GM23338 (cell line): ENCODE results near the gene ABR.

Source experiments
- EZH2 ChIP-seq: fragments of 200-600 bp; sonication (generic); IDR thresholded peaks from one replicate; pipeline ENCODE4 v1.8.0; 2017; ENCODE audit warnings: antibody characterized with exemption, mild to moderate bottlenecking, low read depth; ENCODE audit not compliant: unreplicated experiment
- POLR2AphosphoS5 ChIP-seq: IDR thresholded peaks from 2 replicates; pipeline ENCODE4 v1.6.1; 2016; ENCODE audit warnings: antibody characterized with exemption, low read depth
- ZNF114 ChIP-seq: fragments of 250-450 bp; sonication (Bioruptor Pico); IDR thresholded peaks from 2 replicates; pipeline ENCODE4 v1.5.0; 2020; ENCODE audit warnings: mild to moderate bottlenecking, moderate library complexity
- TF ChIP-seq, protein P1 (sequence below), 2 experiments: fragments of 200-600 bp in 1 of 2; sonication (generic) in 1 of 2; conservative IDR thresholded peaks; 2 replicates each; pipeline versions ENCODE4 v1.5.1 to v1.6.1; 2016 to 2017; ENCODE audit warnings: antibody characterized with exemption in 2 of 2, low read depth in 2 of 2, mild to moderate bottlenecking in 2 of 2, moderate library complexity in 1 of 2

DNA sequence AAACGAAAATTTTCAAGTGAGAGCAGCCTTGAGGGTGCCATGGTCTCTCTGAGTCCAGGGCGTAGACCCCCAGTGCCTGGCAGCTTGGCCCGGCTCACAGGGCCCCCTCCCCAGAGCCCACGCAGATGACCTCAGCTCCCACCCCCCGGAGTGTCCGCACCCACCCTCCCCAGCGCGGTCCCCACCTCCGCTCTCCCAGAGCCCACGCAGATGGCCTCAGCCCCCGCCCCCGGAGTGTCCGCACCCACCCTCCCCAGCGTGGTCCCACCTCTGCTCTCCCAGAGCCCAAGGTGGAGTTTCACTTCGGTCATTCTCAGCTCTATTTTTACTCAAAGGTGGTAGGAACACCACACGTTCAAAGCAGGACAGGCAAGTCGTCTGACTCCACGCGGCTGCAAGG lies 13.9 kb downstream of the ABR start:
- TF ChIP-seq, protein P1, sequence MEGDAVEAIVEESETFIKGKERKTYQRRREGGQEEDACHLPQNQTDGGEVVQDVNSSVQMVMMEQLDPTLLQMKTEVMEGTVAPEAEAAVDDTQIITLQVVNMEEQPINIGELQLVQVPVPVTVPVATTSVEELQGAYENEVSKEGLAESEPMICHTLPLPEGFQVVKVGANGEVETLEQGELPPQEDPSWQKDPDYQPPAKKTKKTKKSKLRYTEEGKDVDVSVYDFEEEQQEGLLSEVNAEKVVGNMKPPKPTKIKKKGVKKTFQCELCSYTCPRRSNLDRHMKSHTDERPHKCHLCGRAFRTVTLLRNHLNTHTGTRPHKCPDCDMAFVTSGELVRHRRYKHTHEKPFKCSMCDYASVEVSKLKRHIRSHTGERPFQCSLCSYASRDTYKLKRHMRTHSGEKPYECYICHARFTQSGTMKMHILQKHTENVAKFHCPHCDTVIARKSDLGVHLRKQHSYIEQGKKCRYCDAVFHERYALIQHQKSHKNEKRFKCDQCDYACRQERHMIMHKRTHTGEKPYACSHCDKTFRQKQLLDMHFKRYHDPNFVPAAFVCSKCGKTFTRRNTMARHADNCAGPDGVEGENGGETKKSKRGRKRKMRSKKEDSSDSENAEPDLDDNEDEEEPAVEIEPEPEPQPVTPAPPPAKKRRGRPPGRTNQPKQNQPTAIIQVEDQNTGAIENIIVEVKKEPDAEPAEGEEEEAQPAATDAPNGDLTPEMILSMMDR (conservative IDR thresholded peaks at IDR 0.05; ENCODE audit: low read depth in 2 of 2) = no peak
- no peak for TF ChIP-seq EZH2
- no peak for TF ChIP-seq POLR2AphosphoS5
- no peak for TF ChIP-seq ZNF114 (CRISPR knock-in tag)
